Measurements from ENCODE around the gene CRADD. TPM values are rescaled to one million over a fixed set of nuclear protein-coding genes. Genes with fewer than 3 reads are reported as not detected.

Gene CRADD
- total RNA-seq, 1 donor from 2014 or later: 10.3 TPM

GRCh38 chr12:93813186-93813585 is 136.0 kb downstream of the CRADD start:
- no peak overlapping the region for H3K4me3 ChIP-seq (ENCODE audit: low read depth, low read length)
- TF ChIP-seq CTCF (conservative IDR thresholded peaks at IDR 0.05; ENCODE audit: low read depth, low read length): no peak
- DNase-seq (ENCODE audit: low read depth): no peak

GRCh38 chr12:93813972-93814821 is 137.0 kb downstream of the CRADD start:
- no peak for TF ChIP-seq CTCF (conservative IDR thresholded peaks at IDR 0.05; ENCODE audit: low read depth, low read length)
- no peak for DNase-seq (ENCODE audit: low read depth)
- H3K4me3 ChIP-seq (ENCODE audit: low read depth, low read length): no peak overlapping the region

GRCh38 chr12:93818488-93819049 is 141.4 kb downstream of the CRADD start:
- no peak for TF ChIP-seq CTCF (conservative IDR thresholded peaks at IDR 0.05; ENCODE audit: low read depth, low read length)
- H3K4me3 ChIP-seq (ENCODE audit: low read depth, low read length): no peak overlapping the region
- no peak for DNase-seq (ENCODE audit: low read depth)

GRCh38 chr12:93819050-93819491 is 141.9 kb downstream of the CRADD start:
- no peak overlapping the region for H3K4me3 ChIP-seq (ENCODE audit: low read depth, low read length)
- TF ChIP-seq CTCF (conservative IDR thresholded peaks at IDR 0.05; ENCODE audit: low read depth, low read length): no peak
- no peak for DNase-seq (ENCODE audit: low read depth)

- DNase-seq (ENCODE audit: low read depth): peak; percentile 33
- H3K4me3 ChIP-seq (ENCODE audit: low read depth, low read length): peak overlapping the region; percentile 16
- no peak for TF ChIP-seq CTCF (conservative IDR thresholded peaks at IDR 0.05; ENCODE audit: low read depth, low read length)
Measured at GRCh38 chr12:93823616-93824391, 146.6 kb downstream of the CRADD start.

- DNase-seq (ENCODE audit: low read depth): no peak
- no peak for TF ChIP-seq CTCF (conservative IDR thresholded peaks at IDR 0.05; ENCODE audit: low read depth, low read length)
- H3K4me3 ChIP-seq (ENCODE audit: low read depth, low read length): no peak overlapping the region
Measured at GRCh38 chr12:93824514-93825500, 147.6 kb downstream of the CRADD start.

Measured in epithelial cell of proximal tubule (primary cell).